Endothelial cell of umbilical vein (primary cell): ENCODE data around the gene APH1A. TPM values are rescaled to one million over a fixed set of nuclear protein-coding genes. Genes with fewer than 3 reads are reported as not detected.

Experiments
- BruUV-seq: library from RNA; stranded (reverse); fragments of 400-500 nt; replicated peaks from 2 replicates; lab custom pipeline; 2021; lab: Mats Ljungman, UMichigan
- CTCF ChIA-PET: fragments of 300-600, 350-600 bp; sonication (Branson Sonifier 250); formaldehyde crosslinking; loops from one replicate; lab custom pipeline; 2021; ENCODE audit warnings: antibody characterized with exemption, inconsistent platforms; lab: Charles Lee
- POLR2A ChIA-PET: fragments of 300-600, 350-600 bp; sonication (Branson Sonifier 250); formaldehyde crosslinking; loops from one replicate; lab custom pipeline; 2021; ENCODE audit warnings: antibody characterized with exemption, inconsistent platforms; lab: Charles Lee
- DNase-seq: peaks from one replicate; pipeline ENCODE4 v3.0.0-alpha.2; 2011; ENCODE audit warnings: low read depth, low spot score
- FAIRE-seq: peaks from 2 replicates; lab custom pipeline; 2011; peaks lifted over from hg19 to GRCh38; lab: Jason Lieb, UNC
- H2AFZ ChIP-seq: 2 replicates; pipeline ENCODE4 v1.6.0; 2012; ENCODE audit warnings: low read depth, low read length, control low read depth, inconsistent platforms
- H3K27ac ChIP-seq: 2 replicates; pipeline ENCODE4 v1.5.1; 2011; ENCODE audit warnings: low read depth, mild to moderate bottlenecking, control low read depth, low read length, moderate library complexity; ENCODE audit not compliant: insufficient read depth
- H3K27me3 ChIP-seq, 2 experiments: 2 replicates each; pipeline versions ENCODE4 v1.6.0 to v1.6.1; 2011; ENCODE audit warnings: low read length in 2 of 2, mixed read lengths in 1 of 2; ENCODE audit not compliant: control insufficient read depth in 2 of 2, insufficient read depth in 2 of 2
- H3K36me3 ChIP-seq, 2 experiments: 2 replicates in 1 of 2; 3 replicates in 1 of 2; pipeline ENCODE4 v1.5.1; 2011; ENCODE audit warnings: low read length in 2 of 2, mild to moderate bottlenecking in 1 of 2, moderate library complexity in 1 of 2; ENCODE audit not compliant: control insufficient read depth in 2 of 2, insufficient read depth in 2 of 2; ENCODE audit errors: extremely low read depth in 1 of 2
- H3K4me1 ChIP-seq: 3 replicates; pipeline ENCODE4 v1.5.1; 2011; ENCODE audit warnings: mild to moderate bottlenecking, low read length; ENCODE audit not compliant: control insufficient read depth, insufficient read depth; ENCODE audit errors: extremely low read depth
- H3K4me2 ChIP-seq: 2 replicates; pipeline ENCODE4 v1.6.1; 2011; ENCODE audit warnings: low read length, control low read depth, mixed read lengths; ENCODE audit not compliant: insufficient read depth
- H3K4me3 ChIP-seq, 3 experiments: fragments of 200-600 bp in 1 of 3; sonication (generic), shearing (Covaris generic) in 1 of 3; replicated peaks in 1 of 3; 2 replicates each; pipeline ENCODE4 v1.5.1; 2011 to 2016; ENCODE audit warnings: control low read depth in 3 of 3, low read length in 3 of 3, mild to moderate bottlenecking in 2 of 3, inconsistent platforms in 1 of 3, low read depth in 1 of 3, moderate library complexity in 1 of 3; ENCODE audit not compliant: insufficient read depth in 1 of 3
- H3K79me2 ChIP-seq: 2 replicates; pipeline ENCODE4 v1.6.0; 2012; ENCODE audit warnings: low read length, inconsistent platforms; ENCODE audit not compliant: control insufficient read depth, insufficient read depth
- H3K9ac ChIP-seq: replicated peaks from 2 replicates; pipeline ENCODE3; 2011; ENCODE audit warnings: low read length, control low read depth; ENCODE audit not compliant: insufficient read depth; ENCODE audit errors: extremely low read depth
- H3K9me1 ChIP-seq: replicated peaks from 3 replicates; pipeline ENCODE4 v1.6.0; 2011; ENCODE audit warnings: mild to moderate bottlenecking, low read length; ENCODE audit not compliant: control insufficient read depth, insufficient read depth; ENCODE audit errors: extremely low read depth
- H3K9me3 ChIP-seq: replicated peaks from 2 replicates; pipeline ENCODE4 v1.5.1; 2012; ENCODE audit warnings: low read length, inconsistent platforms; ENCODE audit not compliant: control insufficient read depth, insufficient read depth
- H4K20me1 ChIP-seq: replicated peaks from 2 replicates; pipeline ENCODE3; 2011; ENCODE audit warnings: mild to moderate bottlenecking, low read length; ENCODE audit not compliant: control insufficient read depth, insufficient read depth; ENCODE audit errors: extremely low read depth
- EZH2 ChIP-seq: IDR thresholded peaks from 2 replicates; pipeline ENCODE4 v1.6.1; 2012; ENCODE audit warnings: borderline replicate concordance, low read depth, mild to moderate bottlenecking, moderate library complexity, low read length, inconsistent platforms; ENCODE audit not compliant: severe bottlenecking
- FOS ChIP-seq: IDR thresholded peaks from 2 replicates; pipeline ENCODE4 v1.6.1; 2011; ENCODE audit warnings: mild to moderate bottlenecking, low read length, moderate library complexity, borderline replicate concordance; ENCODE audit not compliant: insufficient read depth
- GATA2 ChIP-seq: IDR thresholded peaks from 2 replicates; pipeline ENCODE4 v1.7.0; 2011; ENCODE audit warnings: low read depth, mild to moderate bottlenecking, moderate library complexity, mixed read lengths, low read length; ENCODE audit not compliant: insufficient read length, insufficient read depth
- JUN ChIP-seq: IDR thresholded peaks from 2 replicates; pipeline ENCODE4 v1.6.1; 2011; ENCODE audit warnings: borderline replicate concordance, low read depth; ENCODE audit not compliant: insufficient read length, insufficient read depth
- MAX ChIP-seq: IDR thresholded peaks from 2 replicates; pipeline ENCODE4 v1.6.1; 2011; ENCODE audit not compliant: insufficient read depth, insufficient read length
- MYC ChIP-seq: IDR thresholded peaks from one replicate; pipeline ENCODE4 v1.6.1; 2011; ENCODE audit warnings: mild to moderate bottlenecking, low read depth, low read length
- POLR2A ChIP-seq: IDR thresholded peaks from 2 replicates; pipeline ENCODE4 v1.6.1; 2012; ENCODE audit warnings: low read depth, mild to moderate bottlenecking, control low read depth, low read length
- POLR2AphosphoS5 ChIP-seq: IDR thresholded peaks from 2 replicates; pipeline ENCODE4 v1.6.1; 2012; ENCODE audit warnings: low read depth, mild to moderate bottlenecking, control low read depth, low read length, moderate library complexity; ENCODE audit not compliant: insufficient read depth
- dilution Hi-C: fragments of 300-500 bp; cut with MboI; formaldehyde crosslinking; loops from one replicate; pipeline ENCODE4 v1.15.0; 2019; ENCODE audit warnings: low sequenced_read_pairs; ENCODE audit not compliant: extremely low pct_ligation_motif_present
- intact Hi-C: fragments of 100-400 bp; cut with micrococcal nuclease; formaldehyde crosslinking; loops from one replicate; pipeline ENCODE4 v1.10.0; 2022
- polyA plus RNA-seq, 4 experiments: library from polyadenylated mRNA; depleted of rRNA in 3 of 4; stranded (reverse) in 3 of 4; unstranded in 1 of 4; fragments of >200 nt; gene quantifications; 2 replicates each; pipeline versions ENCODE4 v1.2.1 to v1.2.3, GENCODE V29; 2011 to 2012; ENCODE audit warnings: missing spikeins in 1 of 4
- total RNA-seq: library from RNA; stranded (reverse); gene quantifications from 2 replicates; pipeline ENCODE4 v1.2.3, GENCODE V29; 2021
- TF ChIP-seq, protein P1 (sequence below), 2 donors: IDR thresholded peaks; 1 replicate in 1 of 2; 2 replicates in 1 of 2; pipeline ENCODE4 v1.5.1; 2011; ENCODE audit warnings: low read length in 2 of 2, mild to moderate bottlenecking in 2 of 2, moderate library complexity in 2 of 2, control low read depth in 1 of 2, inconsistent platforms in 1 of 2, low read depth in 1 of 2; ENCODE audit not compliant: insufficient read depth in 1 of 2; ENCODE audit errors: extremely low read depth in 1 of 2

The APH1A gene
- total and polyA plus RNA-seq, 2 donors (not counting 3 experiments of a cell fraction or from before 2014, with no cell fraction given), result 165 to 325 TPM

- H3K79me2 ChIP-seq, result peaks cover 35% of the 10 kb centered on the region
- peak overlapping the region; percentile 96 for H3K4me2 ChIP-seq
- peaks cover 11% of the 10 kb centered on the region for H3K4me1 ChIP-seq
- no TSS peak for BruUV-seq
- H3K4me3 ChIP-seq, result peak overlapping the region; percentile 60 to 95 (median 72)
- no peak for TF ChIP-seq FOS
- no peak for TF ChIP-seq GATA2
- TF ChIP-seq MAX, result no peak
- no peak for TF ChIP-seq POLR2AphosphoS5
- TF ChIP-seq POLR2A, result no peak
- no peak for TF ChIP-seq JUN
- TF ChIP-seq, protein P1, sequence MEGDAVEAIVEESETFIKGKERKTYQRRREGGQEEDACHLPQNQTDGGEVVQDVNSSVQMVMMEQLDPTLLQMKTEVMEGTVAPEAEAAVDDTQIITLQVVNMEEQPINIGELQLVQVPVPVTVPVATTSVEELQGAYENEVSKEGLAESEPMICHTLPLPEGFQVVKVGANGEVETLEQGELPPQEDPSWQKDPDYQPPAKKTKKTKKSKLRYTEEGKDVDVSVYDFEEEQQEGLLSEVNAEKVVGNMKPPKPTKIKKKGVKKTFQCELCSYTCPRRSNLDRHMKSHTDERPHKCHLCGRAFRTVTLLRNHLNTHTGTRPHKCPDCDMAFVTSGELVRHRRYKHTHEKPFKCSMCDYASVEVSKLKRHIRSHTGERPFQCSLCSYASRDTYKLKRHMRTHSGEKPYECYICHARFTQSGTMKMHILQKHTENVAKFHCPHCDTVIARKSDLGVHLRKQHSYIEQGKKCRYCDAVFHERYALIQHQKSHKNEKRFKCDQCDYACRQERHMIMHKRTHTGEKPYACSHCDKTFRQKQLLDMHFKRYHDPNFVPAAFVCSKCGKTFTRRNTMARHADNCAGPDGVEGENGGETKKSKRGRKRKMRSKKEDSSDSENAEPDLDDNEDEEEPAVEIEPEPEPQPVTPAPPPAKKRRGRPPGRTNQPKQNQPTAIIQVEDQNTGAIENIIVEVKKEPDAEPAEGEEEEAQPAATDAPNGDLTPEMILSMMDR (IDR thresholded peaks at IDR 0.05; ENCODE audit: extremely low read depth in 1 of 2, insufficient read depth in 1 of 2, low read depth in 1 of 2, low read length in 2 of 2), result no peak
- TF ChIP-seq MYC, result no peak
- no peak for TF ChIP-seq EZH2
- peak overlapping the region; percentile 76 for H3K9ac ChIP-seq
- intact Hi-C loops (loop anchor here (1.0 to 10.0 kb wide), 4 partner anchors 33 to 958 kb away; partner anchors contain the start of genes APH1A, PIP5K1A and VPS72), dilution Hi-C loops (no loop called here)
- H3K27ac ChIP-seq, result peak overlapping the region; percentile 56
- H4K20me1 ChIP-seq, result no peaks in the 10 kb centered on the region
- H3K27me3 ChIP-seq, result no peaks in the 10 kb centered on the region
- ChIA-PET POLR2A (no interaction called here), CTCF (no interaction called here)
- H2AFZ ChIP-seq, result peak overlapping the region; percentile 91
- no peak for FAIRE-seq
- no peaks in the 10 kb centered on the region for H3K36me3 ChIP-seq
- H3K9me3 ChIP-seq, result no peaks in the 10 kb centered on the region
- no peak for DNase-seq
- H3K9me1 ChIP-seq, result no peaks in the 10 kb centered on the region
Observed at GRCh38 chr1:150236614-150237100, 32.2 kb downstream of the APH1A start.
